ENCODE results near the gene USP17L30. TPM values are rescaled to one million over a fixed set of nuclear protein-coding genes. Genes with fewer than 3 reads are reported as not detected.

USP17L30 gene, protein sequence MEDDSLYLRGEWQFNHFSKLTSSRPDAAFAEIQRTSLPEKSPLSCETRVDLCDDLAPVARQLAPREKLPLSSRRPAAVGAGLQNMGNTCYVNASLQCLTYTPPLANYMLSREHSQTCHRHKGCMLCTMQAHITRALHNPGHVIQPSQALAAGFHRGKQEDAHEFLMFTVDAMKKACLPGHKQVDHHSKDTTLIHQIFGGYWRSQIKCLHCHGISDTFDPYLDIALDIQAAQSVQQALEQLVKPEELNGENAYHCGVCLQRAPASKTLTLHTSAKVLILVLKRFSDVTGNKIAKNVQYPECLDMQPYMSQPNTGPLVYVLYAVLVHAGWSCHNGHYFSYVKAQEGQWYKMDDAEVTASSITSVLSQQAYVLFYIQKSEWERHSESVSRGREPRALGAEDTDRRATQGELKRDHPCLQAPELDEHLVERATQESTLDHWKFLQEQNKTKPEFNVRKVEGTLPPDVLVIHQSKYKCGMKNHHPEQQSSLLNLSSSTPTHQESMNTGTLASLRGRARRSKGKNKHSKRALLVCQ
- not detected in 2 replicates for total RNA-seq

DNA sequence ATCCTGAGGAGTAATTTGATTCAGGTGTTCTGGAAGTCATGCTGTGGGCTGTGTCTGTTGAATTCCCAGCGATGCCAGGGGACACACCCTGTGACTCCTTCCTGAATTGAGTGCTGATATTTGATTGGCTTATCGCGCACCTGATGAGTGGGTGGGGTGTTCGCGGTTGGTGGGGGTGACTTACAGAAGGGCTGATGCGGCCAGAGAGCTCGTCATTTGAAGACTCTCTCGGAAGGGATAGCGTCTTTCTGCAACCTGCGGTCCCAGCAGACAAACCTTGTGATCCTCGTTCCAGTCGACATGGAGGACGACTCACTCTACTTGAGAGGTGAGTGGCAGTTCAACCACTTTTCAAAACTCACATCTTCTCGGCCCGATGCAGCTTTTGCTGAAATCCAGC lies at the start of gene USP17L30:
Gene USP17L30 (plus strand): TSS at position 301 of the 400 bp plus-strand sequence. CDS start 0 bp downstream, at position 301.

DNA sequence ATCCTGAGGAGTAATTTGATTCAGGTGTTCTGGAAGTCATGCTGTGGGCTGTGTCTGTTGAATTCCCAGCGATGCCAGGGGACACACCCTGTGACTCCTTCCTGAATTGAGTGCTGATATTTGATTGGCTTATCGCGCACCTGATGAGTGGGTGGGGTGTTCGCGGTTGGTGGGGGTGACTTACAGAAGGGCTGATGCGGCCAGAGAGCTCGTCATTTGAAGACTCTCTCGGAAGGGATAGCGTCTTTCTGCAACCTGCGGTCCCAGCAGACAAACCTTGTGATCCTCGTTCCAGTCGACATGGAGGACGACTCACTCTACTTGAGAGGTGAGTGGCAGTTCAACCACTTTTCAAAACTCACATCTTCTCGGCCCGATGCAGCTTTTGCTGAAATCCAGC lies 38.1 kb upstream of the USP17L30 start, which contains the start of gene USP17L24:
Gene USP17L24 (plus strand): TSS at position 301 of the 400 bp plus-strand sequence. CDS start 0 bp downstream, at position 301.

DNA sequence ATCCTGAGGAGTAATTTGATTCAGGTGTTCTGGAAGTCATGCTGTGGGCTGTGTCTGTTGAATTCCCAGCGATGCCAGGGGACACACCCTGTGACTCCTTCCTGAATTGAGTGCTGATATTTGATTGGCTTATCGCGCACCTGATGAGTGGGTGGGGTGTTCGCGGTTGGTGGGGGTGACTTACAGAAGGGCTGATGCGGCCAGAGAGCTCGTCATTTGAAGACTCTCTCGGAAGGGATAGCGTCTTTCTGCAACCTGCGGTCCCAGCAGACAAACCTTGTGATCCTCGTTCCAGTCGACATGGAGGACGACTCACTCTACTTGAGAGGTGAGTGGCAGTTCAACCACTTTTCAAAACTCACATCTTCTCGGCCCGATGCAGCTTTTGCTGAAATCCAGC lies 33.3 kb upstream of the USP17L30 start, which contains the start of gene USP17L25:
Gene USP17L25 (plus strand): TSS at position 301 of the 400 bp plus-strand sequence. CDS start 0 bp downstream, at position 301.

DNA sequence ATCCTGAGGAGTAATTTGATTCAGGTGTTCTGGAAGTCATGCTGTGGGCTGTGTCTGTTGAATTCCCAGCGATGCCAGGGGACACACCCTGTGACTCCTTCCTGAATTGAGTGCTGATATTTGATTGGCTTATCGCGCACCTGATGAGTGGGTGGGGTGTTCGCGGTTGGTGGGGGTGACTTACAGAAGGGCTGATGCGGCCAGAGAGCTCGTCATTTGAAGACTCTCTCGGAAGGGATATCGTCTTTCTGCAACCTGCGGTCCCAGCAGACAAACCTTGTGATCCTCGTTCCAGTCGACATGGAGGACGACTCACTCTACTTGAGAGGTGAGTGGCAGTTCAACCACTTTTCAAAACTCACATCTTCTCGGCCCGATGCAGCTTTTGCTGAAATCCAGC lies 28.6 kb upstream of the USP17L30 start, which contains the start of gene USP17L26:
Gene USP17L26 (plus strand): TSS at position 301 of the 400 bp plus-strand sequence. CDS start 0 bp downstream, at position 301.

GRCh38 chr4:9339103-9339502 lies 23.8 kb upstream of the USP17L30 start, which contains the start of gene USP17L5:
Gene USP17L5, plus strand, starts transcription at chr4:9339403. Its CDS starts 0 bp downstream, at chr4:9339403.

DNA sequence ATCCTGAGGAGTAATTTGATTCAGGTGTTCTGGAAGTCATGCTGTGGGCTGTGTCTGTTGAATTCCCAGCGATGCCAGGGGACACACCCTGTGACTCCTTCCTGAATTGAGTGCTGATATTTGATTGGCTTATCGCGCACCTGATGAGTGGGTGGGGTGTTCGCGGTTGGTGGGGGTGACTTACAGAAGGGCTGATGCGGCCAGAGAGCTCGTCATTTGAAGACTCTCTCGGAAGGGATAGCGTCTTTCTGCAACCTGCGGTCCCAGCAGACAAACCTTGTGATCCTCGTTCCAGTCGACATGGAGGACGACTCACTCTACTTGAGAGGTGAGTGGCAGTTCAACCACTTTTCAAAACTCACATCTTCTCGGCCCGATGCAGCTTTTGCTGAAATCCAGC lies 19.1 kb upstream of the USP17L30 start, which contains the start of gene USP17L27:
Gene USP17L27 (plus strand): TSS at position 301 of the 400 bp plus-strand sequence. CDS start 0 bp downstream, at position 301.

DNA sequence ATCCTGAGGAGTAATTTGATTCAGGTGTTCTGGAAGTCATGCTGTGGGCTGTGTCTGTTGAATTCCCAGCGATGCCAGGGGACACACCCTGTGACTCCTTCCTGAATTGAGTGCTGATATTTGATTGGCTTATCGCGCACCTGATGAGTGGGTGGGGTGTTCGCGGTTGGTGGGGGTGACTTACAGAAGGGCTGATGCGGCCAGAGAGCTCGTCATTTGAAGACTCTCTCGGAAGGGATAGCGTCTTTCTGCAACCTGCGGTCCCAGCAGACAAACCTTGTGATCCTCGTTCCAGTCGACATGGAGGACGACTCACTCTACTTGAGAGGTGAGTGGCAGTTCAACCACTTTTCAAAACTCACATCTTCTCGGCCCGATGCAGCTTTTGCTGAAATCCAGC lies 14.3 kb upstream of the USP17L30 start, which contains the start of gene USP17L28:
Gene USP17L28 (plus strand): TSS at position 301 of the 400 bp plus-strand sequence. CDS start 0 bp downstream, at position 301.

GRCh38 chr4:9353338-9353737 lies 9.6 kb upstream of the USP17L30 start, which contains the start of gene USP17L29:
Gene USP17L29, plus strand, starts transcription at chr4:9353638. Its CDS starts 0 bp downstream, at chr4:9353638.

Other genes starting within 250 kb of the USP17L30 start
- gene FAM90A26, start 192.7 kb upstream of the USP17L30 start, total RNA-seq, result not detected in 2 replicates
- gene USP17L10, start 152.5 kb upstream of the USP17L30 start, total RNA-seq, result not detected in 2 replicates
- not detected in 2 replicates for gene USP17L11, start 147.7 kb upstream of the USP17L30 start, total RNA-seq
- gene USP17L12, start 143.0 kb upstream of the USP17L30 start, total RNA-seq, result not detected in 2 replicates
- not detected in 2 replicates for gene USP17L13, start 138.2 kb upstream of the USP17L30 start, total RNA-seq
- gene USP17L15, start 128.7 kb upstream of the USP17L30 start, total RNA-seq, result not detected in 2 replicates
- gene USP17L17, start 119.2 kb upstream of the USP17L30 start, total RNA-seq, result not detected in 2 replicates
- gene USP17L18, start 114.5 kb upstream of the USP17L30 start, total RNA-seq, result not detected in 2 replicates
- not detected in 2 replicates for gene USP17L19, start 109.8 kb upstream of the USP17L30 start, total RNA-seq
- not detected in 2 replicates for gene USP17L20, start 105.0 kb upstream of the USP17L30 start, total RNA-seq
- not detected in 2 replicates for gene USP17L21, start 100.3 kb upstream of the USP17L30 start, total RNA-seq
- not detected in 2 replicates for gene USP17L22, start 95.5 kb upstream of the USP17L30 start, total RNA-seq
- not detected in 2 replicates for gene USP17L24, start 38.0 kb upstream of the USP17L30 start, total RNA-seq
- gene USP17L25, start 33.2 kb upstream of the USP17L30 start, total RNA-seq, result not detected in 2 replicates
- not detected in 2 replicates for gene USP17L26, start 28.5 kb upstream of the USP17L30 start, total RNA-seq
- gene USP17L5, start 23.7 kb upstream of the USP17L30 start, total RNA-seq, result not detected in 2 replicates
- not detected in 2 replicates for gene USP17L27, start 19.0 kb upstream of the USP17L30 start, total RNA-seq
- not detected in 2 replicates for gene USP17L28, start 14.2 kb upstream of the USP17L30 start, total RNA-seq
- gene USP17L29, start 9.5 kb upstream of the USP17L30 start, total RNA-seq, result not detected in 2 replicates
- gene DEFB131A, start 81.3 kb downstream of the USP17L30 start, total RNA-seq, result not detected in 2 replicates

Data from nasal cavity respiratory epithelium epithelial cell of viscerocranial mucosa (primary cell).